ENCODE data around the gene MED7.
"Not testable (repeated sequence)": the region's sequence is repeated elsewhere in the genome, so short reads cannot be mapped to it uniquely, and the experiment has no call there.

The MED7 gene

GRCh38 chr5:157142317-157143126, at the start of gene MED7:
MED7 (minus strand) TSS chr5:157142865; CDS start chr5:157139431, 3,434 bp downstream.
- DNase-seq, result peak; percentile 46 to 97 (median 89)

- DNase-seq, result no peak
These were observed 46.6 kb upstream of the MED7 start for GRCh38 chr5:157189223-157189622.

- no peak for DNase-seq
These were observed 45.6 kb upstream of the MED7 start for GRCh38 chr5:157188270-157188669.

GRCh38 chr5:157187046-157187754, 44.5 kb upstream of the MED7 start:
- no peak for DNase-seq

GRCh38 chr5:157186309-157187045, 43.8 kb upstream of the MED7 start:
- no peak for DNase-seq

- not testable (repeated sequence) for DNase-seq
These were observed 42.5 kb upstream of the MED7 start for GRCh38 chr5:157185122-157185521.

- no peak for DNase-seq
These were observed 41.5 kb upstream of the MED7 start for GRCh38 chr5:157184117-157184670.

GRCh38 chr5:157182143-157182757, 39.6 kb upstream of the MED7 start:
- no peak for DNase-seq

- no peak for DNase-seq
These were observed 38.0 kb upstream of the MED7 start, which contains the start of gene ITK for GRCh38 chr5:157180374-157181264. ITK (plus strand) TSS chr5:157180840; CDS start chr5:157180978, 138 bp downstream.

GRCh38 chr5:157178966-157179365, 36.3 kb upstream of the MED7 start:
- no peak for DNase-seq

GRCh38 chr5:157177953-157178352, 35.3 kb upstream of the MED7 start:
- DNase-seq, result no peak

- DNase-seq, result no peak
These were observed 32.5 kb upstream of the MED7 start for GRCh38 chr5:157175071-157175612.

- no peak for DNase-seq
These were observed 29.7 kb upstream of the MED7 start for GRCh38 chr5:157172403-157172802.

GRCh38 chr5:157168286-157168685, 25.6 kb upstream of the MED7 start:
- DNase-seq, result no peak

GRCh38 chr5:157167214-157167621, 24.6 kb upstream of the MED7 start:
- no peak for DNase-seq

GRCh38 chr5:157166214-157167213, 23.8 kb upstream of the MED7 start, which contains the start of gene GARIN3:
GARIN3 (minus strand) TSS chr5:157166264; CDS start chr5:157166168, 96 bp downstream.
- no peak for DNase-seq

- no peak for DNase-seq
These were observed 23.0 kb upstream of the MED7 start for GRCh38 chr5:157165668-157166067.

GRCh38 chr5:157165261-157165660, 22.6 kb upstream of the MED7 start:
- no peak for DNase-seq
